ENCODE results near the gene CLEC4E.
"Not testable (repeated sequence)": the region's sequence is repeated elsewhere in the genome, so short reads cannot be mapped to it uniquely, and the experiment has no call there.

The CLEC4E gene

DNA sequence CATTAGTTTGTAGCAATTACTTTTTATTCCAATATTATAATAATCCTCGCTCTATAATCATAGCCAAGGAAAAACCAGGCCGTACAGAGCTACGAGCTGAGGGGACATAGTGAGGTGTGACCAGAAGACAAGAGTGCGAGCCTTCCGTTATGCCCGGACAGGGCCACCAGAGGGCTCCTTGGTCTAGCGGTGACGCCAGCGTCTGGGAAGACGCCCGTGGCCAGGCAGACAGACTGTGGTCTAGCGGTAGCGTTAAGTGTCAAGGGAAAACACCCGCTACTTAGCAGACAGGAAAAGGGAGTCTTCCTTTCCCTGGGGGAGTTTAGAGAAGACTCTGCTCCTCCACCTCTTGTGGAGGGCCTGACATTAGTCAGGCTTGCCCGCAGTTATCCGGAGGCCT lies 2.9 kb downstream of the CLEC4E start:
- DNase-seq (ENCODE audit: low read depth, low spot score), result not testable (repeated sequence)

DNA sequence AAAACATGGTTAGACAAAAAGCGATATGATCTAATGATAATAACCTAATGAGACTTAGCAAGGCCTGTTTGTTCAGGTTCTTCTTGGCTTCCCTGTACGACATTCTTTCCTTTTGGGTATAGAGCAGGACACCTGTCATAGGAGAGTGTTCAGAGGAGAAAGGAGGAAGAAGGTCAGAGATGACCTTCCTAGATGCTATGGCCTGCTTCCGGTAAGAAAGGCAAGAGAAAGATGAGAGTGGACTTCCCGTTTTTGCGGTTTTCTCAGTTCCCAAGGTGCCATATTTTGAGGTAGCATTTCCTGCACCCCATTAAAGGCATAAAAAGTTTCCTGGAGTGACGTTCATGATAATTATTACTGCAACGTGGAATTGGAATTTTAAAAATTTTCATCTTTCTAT lies 8.7 kb downstream of the CLEC4E start:
- DNase-seq (ENCODE audit: low read depth, low spot score), result no peak

DNA sequence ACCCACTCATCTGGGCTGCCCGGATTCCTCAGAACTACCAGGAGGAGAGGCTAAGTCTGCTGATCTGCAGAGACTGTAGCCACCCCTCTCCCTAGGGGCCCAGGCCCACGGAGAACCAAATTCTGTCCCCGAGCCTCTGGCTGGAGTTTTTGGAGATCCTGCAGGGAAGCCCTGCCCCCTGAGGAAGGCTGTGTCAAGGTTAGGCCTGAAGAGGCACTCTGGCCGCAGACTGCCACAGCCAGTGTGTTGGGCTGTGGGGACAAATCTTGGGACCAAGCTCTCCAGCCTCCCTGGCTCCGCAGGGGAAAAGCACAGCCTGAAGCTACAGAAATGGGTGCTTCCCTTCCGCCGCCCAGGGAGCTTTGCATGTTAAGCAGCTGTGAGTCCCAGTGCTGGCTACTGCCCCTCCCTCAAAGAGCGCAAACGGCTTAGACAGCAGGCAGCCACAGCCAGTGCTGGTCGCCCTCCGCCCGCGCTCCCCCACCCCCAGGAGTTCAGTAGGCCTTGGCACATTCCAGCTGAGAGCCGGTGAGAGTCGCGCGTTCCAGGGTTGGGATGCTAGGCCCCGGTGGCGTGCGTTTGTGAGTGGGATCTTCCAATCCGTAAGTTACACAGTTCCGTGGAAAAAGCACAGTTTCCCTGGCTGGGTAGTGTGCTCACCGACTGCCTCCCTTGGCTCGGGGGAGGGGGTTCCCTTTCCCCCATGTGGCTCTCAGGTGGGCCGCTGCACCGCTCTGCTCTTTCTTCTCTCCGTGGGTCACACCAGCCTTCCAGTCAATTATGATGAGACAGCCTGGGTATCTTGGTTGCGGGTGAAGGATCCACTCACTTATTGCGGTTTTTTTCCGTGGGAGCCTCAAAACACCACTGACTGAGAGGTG lies 13.2 kb downstream of the CLEC4E start:
- no peak for DNase-seq (ENCODE audit: low read depth, low spot score)

DNA sequence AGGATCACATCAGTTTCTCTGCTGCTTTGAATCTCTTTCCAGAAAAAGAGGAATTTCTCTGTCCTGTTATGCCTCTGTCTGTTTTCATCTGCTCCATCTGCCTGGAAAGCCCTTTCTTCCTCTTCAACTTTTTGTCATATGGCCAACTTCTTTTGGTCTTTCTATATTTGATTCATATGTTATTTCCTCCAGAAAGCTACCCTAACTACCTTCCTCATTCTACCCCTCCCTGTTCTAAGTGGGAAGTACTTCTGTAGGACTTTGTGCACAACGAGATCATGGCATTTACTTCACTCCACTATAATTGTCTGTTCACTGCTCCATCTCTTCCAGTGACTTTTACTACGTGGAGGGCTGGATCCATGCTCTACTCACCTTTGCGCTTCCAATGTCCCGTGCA lies 21.5 kb downstream of the CLEC4E start:
- DNase-seq (ENCODE audit: low read depth, low spot score), result no peak

DNA sequence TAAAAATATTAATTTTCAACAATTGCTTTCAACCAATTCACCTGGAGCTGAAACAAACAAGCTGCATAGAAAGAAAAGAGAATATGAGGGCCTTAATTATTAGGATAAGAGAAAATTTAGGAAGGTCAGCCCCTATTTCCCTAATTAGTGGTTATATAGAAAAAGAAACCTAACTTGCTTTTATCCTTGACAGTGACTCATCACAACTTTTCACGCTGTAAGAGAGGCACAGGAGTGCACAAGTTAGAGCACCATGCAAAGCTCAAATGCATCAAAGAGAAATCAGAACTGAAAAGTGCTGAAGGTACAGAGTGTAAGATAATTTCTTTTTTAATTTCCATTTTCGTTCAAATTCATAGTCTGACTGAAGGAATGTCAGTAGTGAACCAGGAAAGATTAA lies 22.7 kb downstream of the CLEC4E start:
- DNase-seq (ENCODE audit: low read depth, low spot score), result no peak

DNA sequence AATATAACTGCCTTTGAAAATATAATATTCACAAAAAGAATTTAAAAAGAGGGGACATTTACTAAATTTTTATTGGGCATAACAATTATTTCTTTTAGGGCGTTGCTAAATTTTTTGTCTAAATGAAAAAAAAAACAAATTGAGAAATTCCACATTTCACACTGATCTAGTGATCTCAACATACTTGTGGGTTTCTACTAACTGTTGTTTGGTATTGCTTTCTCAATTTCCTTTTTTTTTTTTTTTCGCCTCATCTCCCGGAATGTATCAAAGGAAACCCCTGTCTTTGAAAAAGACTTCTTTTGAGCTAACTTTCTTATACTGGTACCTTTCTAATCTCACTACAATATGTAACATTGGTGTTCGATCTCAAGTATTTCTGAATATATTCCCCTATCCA lies 27.4 kb downstream of the CLEC4E start, which contains the start of gene CLEC4D:
TSS of gene CLEC4D (plus strand) at position 248 of the 400 bp plus-strand sequence. CDS start 230 bp downstream, outside the sequence.
- DNase-seq (ENCODE audit: low read depth, low spot score), result no peak

DNA sequence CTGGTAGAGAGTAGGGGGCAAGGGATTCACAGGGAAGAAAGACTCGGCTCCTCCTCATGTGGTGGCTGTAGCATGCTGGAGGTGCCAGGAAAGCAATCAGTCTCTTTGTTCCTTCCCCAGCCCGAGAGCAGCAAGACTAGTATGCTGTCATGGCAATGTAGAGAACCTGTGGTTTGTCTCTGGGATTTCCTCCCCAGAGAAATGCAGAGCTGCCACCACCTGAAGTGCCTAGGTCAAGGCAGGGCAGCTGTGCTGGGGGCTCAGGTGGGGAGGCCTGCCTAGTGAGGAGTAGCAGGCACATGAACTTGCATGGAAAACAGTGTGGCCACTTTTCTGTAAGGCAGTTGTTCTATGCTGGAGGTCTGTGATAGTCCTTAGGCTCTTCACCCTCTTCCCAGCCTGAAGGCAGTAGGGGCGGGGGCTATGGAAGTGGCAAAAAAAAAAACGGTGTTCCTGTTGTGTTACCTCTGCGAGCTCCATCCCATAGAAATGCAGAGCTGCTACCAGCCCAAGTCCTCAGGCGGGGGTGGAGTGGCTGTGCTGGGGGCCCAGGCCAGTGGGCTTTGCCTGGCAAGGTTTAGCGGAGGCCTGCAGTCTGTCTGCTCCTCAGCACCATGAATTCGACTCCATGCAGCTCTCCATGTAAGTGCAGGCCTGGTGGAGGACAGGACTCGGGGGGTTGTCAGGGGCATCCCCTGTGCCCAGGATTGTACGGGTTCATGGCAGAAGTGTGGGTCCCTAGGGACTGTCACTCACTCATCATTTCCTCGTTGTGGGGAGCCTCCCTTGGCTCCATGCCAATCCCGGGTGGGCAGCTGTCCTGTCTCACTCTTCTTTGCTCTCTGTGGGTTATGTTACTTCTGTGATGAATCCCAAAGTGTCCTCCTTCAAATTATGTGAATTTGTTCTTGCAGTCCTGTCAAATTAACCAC lies 31.5 kb downstream of the CLEC4E start:
- no peak for DNase-seq (ENCODE audit: low read depth, low spot score)

DNA sequence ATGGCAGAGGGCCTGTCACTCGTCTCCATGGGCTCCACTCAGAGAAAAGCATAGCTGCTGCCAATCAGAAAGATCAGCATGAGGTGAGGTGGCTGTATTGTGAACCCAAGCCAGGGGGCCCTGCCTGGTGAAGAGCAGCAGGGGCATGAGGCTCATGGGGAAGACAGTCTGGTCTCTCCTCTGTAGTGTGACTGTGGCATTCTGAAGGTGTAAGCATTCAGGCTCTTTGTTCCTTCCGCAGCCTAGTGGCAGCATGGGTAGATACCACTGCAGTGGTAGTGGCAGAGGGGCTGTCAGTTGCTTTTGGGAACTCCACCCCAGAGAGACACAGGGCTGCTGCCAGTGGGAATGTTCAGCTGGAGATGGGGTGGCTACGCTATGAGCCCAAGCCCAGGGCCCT lies 32.5 kb downstream of the CLEC4E start:
- DNase-seq (ENCODE audit: low read depth, low spot score), result no peak

DNA sequence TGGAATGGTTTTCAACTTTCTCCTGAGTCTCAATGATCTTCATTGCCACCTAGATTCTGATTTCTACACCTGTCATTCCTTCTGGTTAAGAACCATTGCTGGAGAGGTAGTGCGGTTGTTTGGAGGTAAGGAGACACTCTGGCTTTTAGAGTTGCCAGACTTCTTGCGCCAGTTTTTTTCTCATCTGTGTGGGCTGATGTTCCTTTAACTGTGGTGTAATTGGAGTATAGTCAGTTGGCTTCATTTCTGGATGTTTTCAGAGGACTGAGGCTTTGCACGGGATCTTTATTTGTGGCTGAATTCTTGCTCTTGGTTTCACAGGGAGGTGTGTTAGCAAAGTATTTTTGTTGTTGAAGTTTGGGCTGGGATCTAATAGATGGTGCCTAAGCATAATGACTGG lies 33.1 kb downstream of the CLEC4E start:
- DNase-seq (ENCODE audit: low read depth, low spot score), result no peak

DNA sequence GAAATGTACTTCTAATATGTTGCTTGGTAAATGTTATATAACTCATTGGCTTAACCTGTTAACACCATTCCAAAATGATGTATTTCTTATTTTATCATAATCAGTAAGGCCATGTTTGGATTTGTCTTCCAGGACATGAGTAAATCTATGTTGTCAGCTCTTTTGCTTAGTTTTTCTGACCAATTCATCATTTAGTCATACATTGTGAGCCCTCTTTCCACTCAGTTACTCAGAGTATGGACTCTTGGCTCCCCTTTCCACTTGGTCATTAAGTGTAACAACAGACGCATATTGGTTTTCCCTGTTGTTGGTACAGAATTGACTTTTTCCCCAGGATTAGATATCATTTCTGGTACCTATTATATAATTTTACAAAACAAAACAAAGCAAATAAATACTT lies 36.4 kb downstream of the CLEC4E start:
- DNase-seq (ENCODE audit: low read depth, low spot score), result no peak

DNA sequence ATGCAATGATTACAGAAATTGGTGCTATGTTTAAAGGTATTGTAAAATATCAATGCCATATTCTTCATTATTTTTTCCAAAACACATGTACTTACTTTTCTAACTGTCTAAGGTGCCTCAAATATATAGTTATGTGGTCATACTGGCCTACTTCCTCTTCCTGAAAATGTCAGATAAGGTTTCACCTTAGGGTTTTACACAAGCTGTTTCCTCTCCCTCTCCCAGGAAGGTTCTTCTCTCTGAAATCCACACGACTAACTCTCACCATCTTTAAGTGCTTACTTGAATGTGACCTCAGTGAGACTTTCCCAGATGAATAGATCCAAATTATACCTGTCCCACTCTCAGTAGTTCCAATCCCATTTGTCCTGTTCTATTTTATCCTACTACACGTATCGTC lies 39.0 kb downstream of the CLEC4E start:
- DNase-seq (ENCODE audit: low read depth, low spot score), result no peak

DNA sequence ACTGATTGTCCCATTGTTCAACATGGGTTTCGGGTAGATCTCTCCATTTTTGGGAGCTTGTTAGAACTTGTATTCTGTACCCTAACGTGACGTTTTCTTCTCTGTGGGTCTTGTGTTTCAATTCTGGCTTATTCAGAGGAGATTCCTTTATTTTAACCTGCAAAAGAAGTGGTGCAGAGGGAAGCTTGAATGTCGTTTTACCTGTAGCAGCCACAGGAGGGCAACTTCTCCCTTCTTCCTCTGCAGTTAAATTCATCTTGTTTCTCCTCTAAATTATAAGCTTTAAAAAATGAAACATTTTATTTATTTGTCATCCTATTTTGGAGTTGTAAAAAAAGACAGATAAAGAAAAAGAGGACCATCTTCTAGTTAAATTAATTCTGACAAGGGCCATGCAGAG lies 41.1 kb downstream of the CLEC4E start:
- DNase-seq (ENCODE audit: low read depth, low spot score), result no peak

DNA sequence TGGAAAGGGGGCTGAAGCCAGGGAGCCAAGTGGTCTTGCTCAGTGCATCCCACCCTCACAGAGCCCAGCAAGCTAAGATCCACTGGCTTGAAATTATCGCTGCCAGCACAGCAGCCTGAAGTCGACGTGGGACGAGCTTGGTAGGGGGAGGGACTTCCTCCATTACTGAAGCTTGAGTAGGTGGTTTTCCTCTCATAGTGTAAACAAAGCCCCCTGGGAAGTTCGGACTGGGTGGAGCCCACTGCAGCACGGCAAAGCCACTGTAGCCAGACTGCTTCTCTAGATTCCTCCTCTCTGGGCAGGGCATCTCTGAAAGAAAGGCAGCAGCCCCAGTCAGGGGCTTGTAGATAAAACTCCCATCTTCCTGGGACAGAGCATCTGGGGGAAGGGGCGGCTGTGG lies 44.6 kb downstream of the CLEC4E start:
- DNase-seq (ENCODE audit: low read depth, low spot score), result not testable (repeated sequence)

DNA sequence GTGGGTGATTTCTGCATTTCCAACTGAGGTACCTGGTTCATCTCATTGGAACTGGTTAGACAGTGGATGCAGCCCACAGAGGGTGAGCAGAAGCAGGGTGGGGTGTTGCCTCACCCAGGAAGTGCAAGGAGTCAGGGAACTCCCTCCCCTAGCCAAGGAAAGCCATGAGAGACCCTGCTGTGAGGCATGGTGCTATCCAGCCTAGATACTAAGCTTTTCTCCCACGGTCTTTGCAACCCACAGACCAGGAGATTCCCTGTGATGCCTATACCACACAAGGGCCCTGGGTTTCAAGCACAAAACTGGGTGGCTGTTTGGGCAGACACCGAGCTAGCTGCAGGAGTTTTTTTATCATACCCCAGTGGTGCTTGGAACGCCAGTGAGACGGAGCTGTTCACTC lies 45.0 kb downstream of the CLEC4E start:
- DNase-seq (ENCODE audit: low read depth, low spot score), result not testable (repeated sequence)

DNA sequence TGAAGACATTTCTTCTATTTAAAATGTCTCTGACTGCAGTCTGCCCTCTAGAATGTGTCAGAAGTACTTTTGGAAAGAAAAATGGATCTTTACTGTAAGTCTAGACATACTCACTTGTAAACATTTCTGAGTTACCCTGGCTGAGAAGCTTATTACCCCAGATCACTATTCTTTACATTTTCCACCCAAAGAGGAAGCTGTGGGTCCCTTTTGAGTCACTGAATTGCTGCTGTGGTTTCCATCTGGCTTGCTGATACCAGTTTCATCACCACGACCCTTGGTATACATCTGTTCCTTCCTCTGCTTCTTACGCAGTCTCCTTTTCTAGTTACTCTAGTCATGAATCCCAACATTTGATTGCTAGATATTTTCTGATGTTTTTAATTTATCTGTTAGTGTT lies 47.6 kb downstream of the CLEC4E start:
- DNase-seq (ENCODE audit: low read depth, low spot score), result no peak

DNA sequence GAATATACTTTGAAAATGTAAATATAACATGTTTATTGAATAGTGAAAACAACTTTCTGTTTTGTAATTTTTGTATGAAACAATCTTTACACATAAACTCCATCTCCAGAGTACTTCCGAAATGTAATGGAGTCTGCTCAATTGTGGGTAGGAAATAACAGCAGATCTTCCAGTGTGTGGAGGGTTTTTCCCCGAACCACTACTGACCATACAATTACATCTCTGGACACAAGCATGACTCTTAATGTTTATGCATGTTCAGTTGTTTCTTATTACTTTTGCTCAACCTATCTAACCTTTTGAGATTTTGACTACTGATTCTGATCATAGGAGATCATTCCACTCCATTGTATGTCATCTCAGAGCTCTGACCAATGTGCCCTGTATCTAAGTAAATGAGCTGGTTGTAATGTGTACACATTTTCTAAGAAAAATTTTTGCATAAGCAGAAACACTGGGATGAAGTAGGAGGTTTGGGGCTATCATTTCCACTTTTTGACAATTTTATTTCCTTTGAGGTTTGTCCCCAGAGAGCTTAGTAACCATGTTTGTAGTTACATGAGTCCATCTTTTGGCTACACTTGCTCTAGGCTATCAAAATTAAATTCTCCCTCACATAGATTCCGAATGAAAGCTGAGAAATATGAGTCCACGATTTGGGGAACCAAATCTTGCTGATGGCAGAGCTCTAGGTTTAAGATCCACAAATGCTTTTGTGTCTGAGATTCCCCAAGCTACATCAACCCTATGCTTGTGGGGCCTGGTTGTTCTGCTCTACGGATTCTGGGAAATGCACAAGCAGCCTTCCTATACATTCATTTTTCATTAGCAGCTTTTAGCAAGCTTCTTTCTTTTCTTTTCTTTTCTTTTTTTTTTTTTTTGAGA lies 48.8 kb downstream of the CLEC4E start:
- DNase-seq (ENCODE audit: low read depth, low spot score), result no peak

All from astrocyte of the hippocampus (primary cell).